Ovary (tissue), 9 donors: Measurements from ENCODE around the gene ASH1L. TPM values are rescaled to one million over a fixed set of nuclear protein-coding genes. Genes with fewer than 3 reads are reported as not detected.

Source experiments
- DNase-seq, 5 donors: peaks; one replicate each; pipeline ENCODE4 v3.0.0-alpha.2; 2019 to 2020
- H3K27ac ChIP-seq, 2 donors: fragments of 200-600 bp; one replicate each; pipeline versions ENCODE4 v1.5.1 to v1.8.0; 2019 to 2022
- H3K27me3 ChIP-seq: fragments of 200-600 bp; one replicate; pipeline ENCODE4 v1.8.0; 2022
- H3K36me3 ChIP-seq: fragments of 200-600 bp; sonication (generic); one replicate; pipeline ENCODE4 v1.5.1; 2019
- H3K4me1 ChIP-seq: one replicate; pipeline ENCODE4 v1.8.1; 2013; ENCODE audit warnings: mild to moderate bottlenecking, moderate library complexity; ENCODE audit not compliant: insufficient read depth
- H3K4me3 ChIP-seq: fragments of 200-600 bp; sonication (generic); one replicate; pipeline ENCODE4 v1.5.1; 2017
- H3K9me3 ChIP-seq, 2 donors: fragments of 200-600 bp in 1 of 2; sonication (generic) in 1 of 2; one replicate each; pipeline versions ENCODE4 v1.5.1 to v1.8.1; 2013 to 2019; ENCODE audit warnings: mild to moderate bottlenecking in 1 of 2, moderate library complexity in 1 of 2
- CTCF ChIP-seq, 3 donors: fragments of 450-650 bp in 2 of 3; fragments of 200-600 bp in 1 of 3; IDR thresholded peaks; one replicate each; pipeline versions ENCODE4 v1.5.1 to v1.8.0; 2016 to 2022; ENCODE audit warnings: antibody characterized with exemption in 3 of 3, mild to moderate bottlenecking in 1 of 3
- EP300 ChIP-seq: sonication (generic); formaldehyde crosslinking; IDR thresholded peaks from one replicate; pipeline ENCODE4 v1.6.1; 2017; ENCODE audit warnings: antibody characterized with exemption
- POLR2A ChIP-seq: fragments of 450-650 bp; IDR thresholded peaks from one replicate; pipeline ENCODE4 v1.6.1; 2017; ENCODE audit warnings: antibody characterized with exemption, mild to moderate bottlenecking, moderate library complexity
- WGBS, 3 donors: extraction: QIAGEN DNeasy Blood & Tissue Kit in 1 of 3; methylation state at CpG; one replicate each; pipeline versions ENCODE4 v1.1.5 to v1.1.7; 2013 to 2017; 5-methylcytosine and 5-hydroxymethylcytosine counted together
- intact Hi-C, 4 donors: fragments of 100-400 bp; cut with DNase I; formaldehyde crosslinking; loops; one replicate each; pipeline versions ENCODE4 v1.11.0 to v1.15.1; 2022 to 2023
- polyA plus RNA-seq, 2 donors: library from polyadenylated mRNA; stranded (reverse); fragments of 200-250 nt in 1 of 2; fragments of 350-450 nt in 1 of 2; fragmentation: Illumina TruSeq in 1 of 2; extraction: RNeasy Lipid Tissue Mini Kit (QIAGEN cat#74804) in 1 of 2; gene quantifications; one replicate each; pipeline ENCODE4 v1.2.3, GENCODE V29; 2013 to 2014
- total RNA-seq, 7 donors: library from RNA; depleted of rRNA in 2 of 7; stranded (reverse); fragments of >200 nt in 2 of 7; fragmentation: NEBNext Ultra II Directional in 3 of 7; extraction: Animal tissue kit (Norgen Biotek cat#: 25700) in 3 of 7; gene quantifications; one replicate each; pipeline versions ENCODE4 v1.1.0 to v1.2.4, GENCODE V29; 2016 to 2023
- donor health status: DM: no; HTN: no; CAD: no; lungs with moderate emphysema.
- donor health status: DM: no; HTN: no; CAD: no.
- donor health status: Bipolar disorder and iron deficiency.
- donor health status: DM: yes; HTN: yes; CAD: no.
- donor health status: DM: no; HTN: no; CAD: no.
- donor health status: DM: yes; HTN: yes; CAD: no.

ASH1L gene
- total and polyA plus RNA-seq, 9 donors = 16.2 to 98.4 (median 63.8) TPM

GRCh38 chr1:155323729-155324036 lies 238.9 kb downstream of the ASH1L start:
- no peak for TF ChIP-seq POLR2A
- no peak for TF ChIP-seq CTCF (IDR thresholded peaks at IDR 0.05)
- no peak for TF ChIP-seq EP300
- H3K27ac ChIP-seq = peak overlapping the region; percentile 94 to 96
- peak overlapping the region; percentile 74 for H3K4me3 ChIP-seq
- intact Hi-C loops = loop anchor here (5.0 to 10.0 kb wide), 6 partner anchors 46 to 149 kb away; partner anchors contain the start of genes HCN3 (in 3 of the 4), ENTREP3 (in 2 of the 4), KRTCAP2 (in 1 of the 4) and MTX1 (in 1 of the 4)
- H3K9me3 ChIP-seq = no peaks in the 10 kb centered on the region
- no peaks in the 10 kb centered on the region for H3K36me3 ChIP-seq
- 0 to 1% (median 0%) methylated on average over 21 to 29 of the region's 29 CpGs for WGBS, 3 donors
- DNase-seq = peak; percentile 90 to 94 (median 93)
- peaks cover 7% of the 10 kb centered on the region for H3K4me1 ChIP-seq
- H3K27me3 ChIP-seq = no peaks in the 10 kb centered on the region

GRCh38 chr1:155322953-155323728 lies 239.5 kb downstream of the ASH1L start:
- TF ChIP-seq CTCF (IDR thresholded peaks at IDR 0.05) (peak; percentile 96 to 97 (median 97)), EP300 (peak; percentile 8), POLR2A (peak; percentile 46)
- Histone ChIP-seq H3K4me1 (peaks cover 7% of the 10 kb centered on the region), H3K4me3 (peak overlapping the region; percentile 74), H3K9me3 (no peaks in the 10 kb centered on the region), H3K36me3 (no peaks in the 10 kb centered on the region), H3K27me3 (no peaks in the 10 kb centered on the region), H3K27ac (peak overlapping the region; percentile 94 to 96)
- peak; percentile 86 to 93 (median 91) for DNase-seq
- intact Hi-C loops = loop anchor here (5.0 to 10.0 kb wide), 6 partner anchors 46 to 148 kb away; partner anchors contain the start of genes HCN3 (in 3 of the 4), ENTREP3 (in 2 of the 4), KRTCAP2 (in 1 of the 4) and MTX1 (in 1 of the 4)
- 1% methylated on average over 23 to 58 of the region's 58 CpGs for WGBS, 3 donors

GRCh38 chr1:155322571-155322952 lies 240.0 kb downstream of the ASH1L start:
- peak in 4 of 5 donors; percentile 51 to 71 (median 66) for DNase-seq
- peaks cover 7% of the 10 kb centered on the region for H3K4me1 ChIP-seq

More at GRCh38 chr1:155322571-155322952, 240.0 kb downstream of the ASH1L start:
- Histone ChIP-seq H3K27ac (peak overlapping the region; percentile 94 to 96), H3K9me3 (no peaks in the 10 kb centered on the region), H3K36me3 (no peaks in the 10 kb centered on the region), H3K27me3 (no peaks in the 10 kb centered on the region), H3K4me3 (peak overlapping the region; percentile 74)
- WGBS, 3 donors = 1% methylated on average over 23 to 28 of the region's 28 CpGs
- intact Hi-C loops = loop anchor here (5.0 to 10.0 kb wide), 6 partner anchors 45 to 148 kb away; partner anchors contain the start of genes HCN3 (in 3 of the 4), ENTREP3 (in 2 of the 4), KRTCAP2 (in 1 of the 4) and MTX1 (in 1 of the 4)
- no peak for TF ChIP-seq CTCF (IDR thresholded peaks at IDR 0.05)
- TF ChIP-seq POLR2A = no peak
- TF ChIP-seq EP300 = no peak
